Stimulated activated naive CD4-positive, alpha-beta T cell treated with Interleukin-2 at 50 U/mL for 16 hours (primary cell): ENCODE measurements around the gene LETM1.

Experiments
- DNase-seq: peaks from one replicate; lab custom pipeline; 2025; lab: John Stamatoyannopoulos, UW

The LETM1 gene

GRCh38 chr4:1825326-1825725 lies 30.6 kb downstream of the LETM1 start:
- no peak for DNase-seq

DNA sequence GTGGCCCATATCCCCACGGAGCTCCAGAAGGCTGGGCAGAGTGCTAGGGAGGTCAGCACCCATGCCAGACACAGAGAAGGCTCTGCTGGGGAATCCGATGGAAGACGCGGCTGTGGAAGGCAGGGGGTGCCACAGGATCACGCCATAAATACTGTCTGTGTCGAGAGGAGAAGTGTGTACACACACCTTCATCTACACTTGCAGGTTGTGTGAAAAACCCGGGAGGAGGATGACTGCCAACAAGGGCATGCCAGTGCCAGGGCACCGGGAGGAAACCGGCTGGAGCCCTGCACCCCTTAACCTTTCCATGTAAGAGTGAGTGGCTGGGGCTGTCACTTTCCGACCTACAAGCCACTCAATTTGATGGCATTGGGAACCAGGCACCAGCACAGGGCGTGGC lies 31.2 kb downstream of the LETM1 start:
- DNase-seq = no peak

GRCh38 chr4:1823545-1823932 lies 32.4 kb downstream of the LETM1 start:
- no peak for DNase-seq

GRCh38 chr4:1822568-1823544 lies 33.1 kb downstream of the LETM1 start:
- no peak for DNase-seq

GRCh38 chr4:1821679-1822567 lies 34.0 kb downstream of the LETM1 start:
- no peak for DNase-seq

DNA sequence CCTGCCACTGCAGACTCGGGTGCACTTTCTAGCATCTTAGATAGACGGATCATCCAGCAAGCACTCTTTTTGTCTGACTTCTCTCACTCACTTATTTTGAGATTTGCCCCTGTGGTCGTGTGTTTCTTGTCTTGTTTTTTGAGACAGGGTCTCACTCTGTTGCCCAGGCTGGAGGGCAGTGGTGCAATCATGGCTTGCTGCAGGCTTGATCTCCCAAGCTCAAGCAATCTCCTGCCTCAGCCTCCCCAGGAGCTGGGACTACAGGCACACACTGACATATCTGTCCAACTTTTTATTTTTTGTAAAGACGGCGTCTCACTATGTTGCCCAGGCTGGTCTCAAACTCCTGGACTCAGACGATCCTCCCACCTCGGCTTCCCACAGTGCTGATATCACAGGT lies 36.1 kb downstream of the LETM1 start:
- no peak for DNase-seq

GRCh38 chr4:1819284-1819683 lies 36.7 kb downstream of the LETM1 start:
- no peak for DNase-seq

DNA sequence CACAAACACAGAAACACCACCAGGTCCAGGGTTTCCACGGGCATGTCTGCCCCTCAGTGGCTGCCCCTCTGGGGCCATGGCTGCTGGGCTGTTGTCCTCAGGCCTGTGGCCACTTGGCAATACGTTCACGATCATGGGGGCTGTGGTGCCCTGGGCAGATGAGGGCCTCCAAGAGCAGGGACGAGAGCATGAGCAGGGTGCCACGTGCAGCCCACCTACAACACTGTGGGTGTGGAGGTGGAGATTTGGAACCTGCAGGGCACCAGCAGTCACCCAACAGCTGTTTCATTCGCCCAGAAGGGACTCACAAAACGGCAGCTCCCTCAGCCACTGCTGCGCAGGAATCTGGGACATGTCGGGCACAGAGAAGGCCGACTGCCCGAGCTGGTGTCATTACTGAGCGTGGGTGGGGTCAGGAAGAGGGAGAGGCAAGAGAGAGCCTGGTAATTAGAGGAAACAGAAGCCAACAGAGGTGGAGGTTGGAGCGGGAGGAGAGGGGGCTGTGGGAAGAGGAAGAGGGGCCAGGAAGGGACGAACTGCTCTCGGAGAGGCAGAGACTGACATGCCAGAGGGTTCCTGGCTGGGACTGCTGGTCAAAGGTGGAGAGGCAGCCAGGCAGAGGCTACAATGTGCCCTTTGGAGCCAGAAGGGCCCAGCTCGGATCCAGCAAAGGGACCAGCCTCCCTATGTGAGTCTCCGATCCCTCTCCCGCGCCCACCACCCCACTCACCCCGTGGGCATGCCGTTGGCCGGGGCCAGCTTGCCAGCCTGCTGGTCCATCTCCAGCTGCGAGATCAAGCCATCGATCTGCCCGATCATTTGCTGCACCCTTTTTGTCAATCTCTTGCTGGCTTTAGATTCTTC lies 39.7 kb downstream of the LETM1 start:
- no peak for DNase-seq

DNA sequence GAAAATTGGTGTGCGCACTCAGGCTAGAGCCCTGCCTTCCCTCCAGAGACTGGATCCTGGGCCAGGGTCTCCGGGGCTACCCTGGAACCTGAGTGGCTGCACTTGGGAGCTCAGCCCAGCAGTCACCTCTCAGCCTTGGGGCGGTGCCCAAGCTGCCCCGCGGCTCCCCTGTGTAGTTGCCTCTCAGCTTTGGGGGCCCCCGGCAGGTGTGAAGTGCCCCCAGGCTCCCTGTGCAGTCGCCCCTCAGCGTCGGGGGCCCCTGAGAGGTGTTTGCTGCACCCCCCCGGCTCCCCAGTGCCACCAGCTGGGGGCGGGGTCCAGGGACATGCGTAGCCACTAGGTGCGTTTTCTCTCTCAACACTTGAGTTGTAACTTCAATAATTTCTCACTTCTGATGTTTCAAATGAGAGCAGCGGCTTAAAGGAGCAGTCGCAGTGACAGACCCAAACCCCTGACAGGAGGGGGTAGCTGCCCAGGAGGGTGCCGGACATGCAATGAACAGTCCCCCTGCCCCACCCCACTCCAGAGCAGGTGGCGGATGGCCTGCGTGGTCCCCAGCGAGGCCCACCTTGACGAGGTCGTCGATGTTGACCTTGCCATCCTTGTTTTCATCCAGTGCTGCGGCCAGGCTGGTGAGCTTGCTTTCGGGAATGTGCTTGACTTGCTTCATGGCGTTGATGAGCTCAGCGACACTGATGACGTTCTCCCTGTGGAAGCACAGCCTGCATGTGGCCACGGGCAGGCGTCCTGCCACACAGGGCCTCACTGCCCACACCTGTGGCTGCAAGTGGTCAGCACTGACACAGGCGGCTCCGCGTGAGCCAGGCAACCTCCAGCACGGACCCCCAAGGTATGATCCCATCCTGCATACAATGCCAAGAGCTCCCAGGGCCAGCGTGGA lies 40.6 kb downstream of the LETM1 start:
- DNase-seq = no peak

- no peak for DNase-seq
These were observed 41.5 kb downstream of the LETM1 start for GRCh38 chr4:1814453-1814852.

DNA sequence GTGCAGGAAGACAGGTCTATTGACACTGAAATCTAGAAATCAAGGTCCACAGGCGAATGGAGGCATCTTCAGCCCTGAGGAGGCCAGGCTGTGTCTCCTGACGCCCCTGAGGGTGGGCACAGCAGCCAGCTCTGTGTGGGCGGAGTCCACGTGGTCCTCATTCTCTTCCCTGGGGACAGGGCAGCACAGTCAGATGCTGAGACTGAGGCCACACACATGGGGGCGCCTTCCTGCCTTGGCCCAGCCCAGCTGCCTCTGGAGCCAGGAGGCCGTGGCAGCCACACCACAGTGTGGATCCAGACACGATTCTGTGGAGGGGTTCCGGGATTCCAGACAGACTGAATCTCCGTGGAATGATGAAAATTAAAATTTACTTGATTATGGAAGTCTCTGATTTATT lies 42.0 kb downstream of the LETM1 start:
- no peak for DNase-seq

DNA sequence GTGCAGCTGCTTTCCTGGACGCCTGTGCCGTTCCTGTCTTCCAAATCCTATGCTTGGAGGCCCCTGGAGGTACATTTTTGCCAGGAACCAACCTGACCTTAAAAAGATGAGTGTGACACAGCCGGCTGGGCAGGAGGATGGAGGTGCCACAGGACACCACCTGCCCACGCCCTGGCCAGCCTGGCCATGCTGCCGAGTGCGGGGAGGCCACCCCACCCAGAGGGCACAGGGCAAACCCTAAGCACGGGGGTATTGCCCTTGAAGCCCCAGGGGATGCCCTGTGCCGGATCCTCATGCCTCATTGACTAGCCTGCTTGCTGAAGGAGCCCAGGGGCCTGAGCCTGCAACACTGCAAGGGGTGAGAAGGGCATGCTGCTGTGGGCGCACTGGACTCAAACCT lies 42.7 kb downstream of the LETM1 start:
- no peak for DNase-seq

DNA sequence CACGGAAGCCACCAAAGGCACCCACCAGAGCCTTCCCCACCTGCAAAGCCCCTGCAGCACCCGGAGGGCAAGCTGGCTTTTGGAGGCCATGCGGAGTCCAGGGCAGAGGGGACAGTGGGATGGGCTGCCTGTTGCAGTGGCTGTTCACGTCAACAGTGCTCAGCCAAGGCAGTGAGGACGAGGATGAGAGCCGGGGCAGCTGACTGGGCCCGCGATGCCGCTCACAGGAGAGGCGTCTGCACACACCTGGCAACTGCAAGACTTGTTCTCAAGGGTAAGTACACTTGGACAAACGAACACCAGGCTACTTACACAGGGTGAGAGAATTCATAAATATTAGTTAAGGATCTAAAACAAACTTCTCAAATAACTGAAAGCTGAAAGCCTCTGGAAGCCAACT lies 43.2 kb downstream of the LETM1 start:
- DNase-seq = no peak

DNA sequence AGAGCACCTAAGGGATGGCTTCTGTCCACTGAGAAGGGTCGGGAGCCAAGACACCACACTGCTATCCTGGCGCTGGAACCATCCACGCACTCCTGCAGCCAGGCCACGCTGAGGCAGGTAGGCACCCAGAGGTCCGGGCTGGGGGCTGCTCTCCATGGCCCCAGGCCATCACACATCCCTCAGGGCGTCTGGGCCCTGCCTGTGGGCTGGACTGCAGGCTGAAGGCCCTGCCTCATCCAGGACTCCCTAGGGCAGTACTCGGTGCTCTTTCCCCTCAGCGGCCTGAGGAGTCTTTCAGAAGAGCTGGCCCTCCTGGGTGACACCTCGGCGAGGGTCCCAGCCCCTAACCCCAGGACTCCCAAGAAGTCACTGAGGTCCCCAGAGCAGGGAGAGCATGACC lies 45.2 kb downstream of the LETM1 start:
- no peak for DNase-seq

GRCh38 chr4:1809754-1810502 lies 46.0 kb downstream of the LETM1 start:
- peak; percentile 47 for DNase-seq

DNA sequence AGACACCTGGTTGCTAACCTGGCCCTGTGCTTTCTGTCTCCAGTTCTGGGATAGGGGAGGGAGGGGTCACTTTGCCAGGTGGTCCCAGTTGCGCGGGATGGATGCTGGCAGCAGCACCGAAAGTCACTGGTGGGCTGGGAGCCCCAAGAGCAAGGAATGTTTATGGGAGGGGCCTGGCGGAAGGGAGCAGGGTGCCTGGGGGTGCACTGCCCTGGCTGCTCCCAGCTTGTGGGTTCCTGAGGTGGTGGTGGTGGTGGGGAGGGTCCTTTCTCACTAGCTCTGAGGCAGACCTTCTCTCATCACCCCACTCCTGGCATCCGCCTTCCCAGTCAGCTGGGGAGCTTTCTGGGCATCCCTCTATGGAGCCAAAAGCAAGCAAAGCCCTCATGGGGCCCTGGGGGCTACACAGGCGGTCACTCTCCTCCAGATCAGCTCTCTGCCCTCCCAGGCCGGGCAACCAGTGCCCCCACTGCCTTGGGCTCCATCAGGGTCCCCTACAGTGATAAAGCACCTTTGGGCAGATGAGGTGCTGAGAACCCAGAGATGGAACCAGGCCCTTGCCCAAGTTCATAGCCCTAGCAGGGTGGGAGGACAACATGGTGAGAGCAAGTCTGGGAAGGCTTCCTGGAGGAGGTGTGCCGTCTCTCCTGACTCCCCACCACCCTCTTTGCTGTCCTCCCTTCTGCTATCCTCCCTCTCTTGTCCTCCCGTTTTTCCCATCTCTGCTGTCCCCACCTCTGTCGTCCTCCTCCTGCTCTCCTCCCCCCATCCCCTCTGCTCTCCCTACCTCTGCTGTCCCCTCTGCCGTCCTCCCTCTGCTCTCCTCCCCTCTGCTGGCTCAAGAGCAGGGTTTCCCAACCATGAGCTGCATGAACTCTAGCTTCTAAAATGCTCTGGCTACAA lies 46.9 kb downstream of the LETM1 start:
- no peak for DNase-seq

GRCh38 chr4:1808396-1808795 lies 47.6 kb downstream of the LETM1 start:
- DNase-seq = no peak

- DNase-seq = no peak
These were observed 48.6 kb downstream of the LETM1 start for GRCh38 chr4:1807332-1807777.
